Measurements from ENCODE around the gene VWF.

DNA sequence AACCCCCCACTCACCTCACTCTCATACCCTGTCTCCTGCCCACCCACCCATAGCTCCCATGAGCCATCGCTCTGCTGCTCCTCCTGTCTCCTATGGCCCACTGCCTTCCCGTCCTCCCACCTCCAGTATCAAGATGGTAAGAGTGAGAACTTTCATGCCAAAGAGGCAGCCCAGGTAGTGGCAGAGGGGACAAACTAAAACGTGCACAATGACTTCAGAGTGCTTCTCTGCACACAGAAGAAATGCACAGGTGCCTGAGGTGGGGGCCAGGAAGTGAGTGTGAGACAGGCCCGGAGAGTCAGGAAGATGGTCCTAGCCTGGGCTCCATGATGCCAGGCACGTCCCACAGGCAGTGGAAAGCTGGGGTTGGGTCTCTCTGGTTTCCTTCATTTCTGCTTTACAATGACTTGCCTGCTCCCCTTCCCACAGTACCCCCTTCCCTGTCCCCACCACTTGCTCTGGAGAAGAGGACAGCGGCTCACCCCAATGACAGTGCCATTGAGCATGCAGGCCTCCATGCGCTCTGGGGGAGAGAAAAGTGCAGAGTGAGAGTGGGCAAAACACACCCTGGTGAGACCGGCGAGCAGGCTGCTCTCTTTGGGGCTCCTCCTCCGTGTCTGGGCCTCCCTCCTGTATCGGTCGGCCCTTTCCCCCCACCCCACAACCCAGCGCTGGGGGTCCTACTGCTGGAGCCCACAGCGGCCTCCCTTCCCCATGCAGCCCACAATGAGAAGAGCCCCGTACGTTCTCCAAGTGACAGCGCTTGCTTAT is 156.6 kb downstream of the VWF start:
- TF ChIP-seq, protein P1, sequence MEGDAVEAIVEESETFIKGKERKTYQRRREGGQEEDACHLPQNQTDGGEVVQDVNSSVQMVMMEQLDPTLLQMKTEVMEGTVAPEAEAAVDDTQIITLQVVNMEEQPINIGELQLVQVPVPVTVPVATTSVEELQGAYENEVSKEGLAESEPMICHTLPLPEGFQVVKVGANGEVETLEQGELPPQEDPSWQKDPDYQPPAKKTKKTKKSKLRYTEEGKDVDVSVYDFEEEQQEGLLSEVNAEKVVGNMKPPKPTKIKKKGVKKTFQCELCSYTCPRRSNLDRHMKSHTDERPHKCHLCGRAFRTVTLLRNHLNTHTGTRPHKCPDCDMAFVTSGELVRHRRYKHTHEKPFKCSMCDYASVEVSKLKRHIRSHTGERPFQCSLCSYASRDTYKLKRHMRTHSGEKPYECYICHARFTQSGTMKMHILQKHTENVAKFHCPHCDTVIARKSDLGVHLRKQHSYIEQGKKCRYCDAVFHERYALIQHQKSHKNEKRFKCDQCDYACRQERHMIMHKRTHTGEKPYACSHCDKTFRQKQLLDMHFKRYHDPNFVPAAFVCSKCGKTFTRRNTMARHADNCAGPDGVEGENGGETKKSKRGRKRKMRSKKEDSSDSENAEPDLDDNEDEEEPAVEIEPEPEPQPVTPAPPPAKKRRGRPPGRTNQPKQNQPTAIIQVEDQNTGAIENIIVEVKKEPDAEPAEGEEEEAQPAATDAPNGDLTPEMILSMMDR (conservative IDR thresholded peaks at IDR 0.05), result no peak
- TF ChIP-seq EZH2 (IDR thresholded peaks at IDR 0.05; ENCODE audit: low read depth), result no peak

Data from PC-9 (cell line).